Embryonic facial prominence (tissue), 1 donor: Measurements from ENCODE around the gene HOXC13.

Source experiments
- DNase-seq: peaks from one replicate; pipeline ENCODE4 v3.0.0-alpha.2; 2016; ENCODE audit errors: extremely low spot score

Gene HOXC13

DNA sequence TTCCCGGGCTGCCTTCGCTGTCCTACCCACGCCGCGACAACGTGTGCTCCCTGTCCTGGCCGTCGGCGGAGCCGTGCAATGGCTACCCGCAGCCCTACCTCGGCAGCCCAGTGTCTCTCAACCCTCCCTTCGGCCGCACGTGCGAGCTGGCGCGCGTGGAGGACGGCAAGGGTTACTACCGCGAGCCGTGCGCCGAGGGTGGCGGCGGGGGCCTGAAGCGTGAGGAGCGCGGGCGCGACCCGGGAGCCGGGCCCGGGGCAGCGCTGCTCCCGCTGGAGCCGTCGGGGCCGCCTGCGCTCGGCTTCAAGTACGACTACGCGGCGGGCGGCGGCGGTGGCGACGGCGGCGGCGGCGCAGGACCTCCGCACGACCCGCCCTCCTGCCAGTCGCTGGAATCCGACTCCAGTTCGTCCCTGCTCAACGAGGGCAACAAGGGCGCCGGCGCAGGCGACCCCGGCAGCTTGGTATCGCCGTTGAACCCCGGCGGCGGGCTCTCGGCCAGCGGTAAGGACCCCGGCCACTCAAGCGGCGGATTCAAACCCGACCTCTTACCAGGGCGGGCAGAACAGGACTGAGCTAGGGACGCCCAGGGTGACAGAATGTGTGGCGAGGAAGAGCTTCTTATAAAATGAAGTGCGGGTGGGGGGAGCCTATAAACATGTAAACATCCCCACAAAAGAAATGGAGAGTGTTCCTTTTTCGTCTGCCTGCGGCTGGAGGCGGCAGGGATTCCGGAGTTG is 16.6 kb downstream of the HOXC13 start:
- DNase-seq = no peak

DNA sequence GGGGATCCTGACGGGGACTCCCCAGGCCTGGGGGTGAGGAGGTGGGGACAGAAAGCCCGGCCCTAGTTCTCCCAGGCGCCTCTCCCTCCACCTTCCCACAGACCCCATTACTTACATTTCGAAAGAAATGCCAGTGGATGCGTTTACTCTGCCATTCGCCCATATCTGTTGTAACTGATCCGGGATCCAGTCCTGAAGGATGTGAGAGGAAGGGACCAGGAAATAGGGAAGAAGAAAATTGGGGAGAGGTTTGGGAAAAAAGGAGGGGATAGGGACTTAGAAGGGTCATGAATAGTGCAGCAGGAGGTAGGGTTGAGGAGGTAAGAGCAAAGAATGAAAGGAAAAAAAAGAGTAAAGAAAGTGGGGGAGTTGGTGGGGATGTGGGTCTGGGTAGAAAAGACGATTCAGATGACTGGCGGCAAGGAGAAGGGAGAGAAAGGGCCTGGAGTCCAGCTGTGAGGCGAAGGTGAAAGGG is 17.2 kb downstream of the HOXC13 start:
- DNase-seq = no peak

DNA sequence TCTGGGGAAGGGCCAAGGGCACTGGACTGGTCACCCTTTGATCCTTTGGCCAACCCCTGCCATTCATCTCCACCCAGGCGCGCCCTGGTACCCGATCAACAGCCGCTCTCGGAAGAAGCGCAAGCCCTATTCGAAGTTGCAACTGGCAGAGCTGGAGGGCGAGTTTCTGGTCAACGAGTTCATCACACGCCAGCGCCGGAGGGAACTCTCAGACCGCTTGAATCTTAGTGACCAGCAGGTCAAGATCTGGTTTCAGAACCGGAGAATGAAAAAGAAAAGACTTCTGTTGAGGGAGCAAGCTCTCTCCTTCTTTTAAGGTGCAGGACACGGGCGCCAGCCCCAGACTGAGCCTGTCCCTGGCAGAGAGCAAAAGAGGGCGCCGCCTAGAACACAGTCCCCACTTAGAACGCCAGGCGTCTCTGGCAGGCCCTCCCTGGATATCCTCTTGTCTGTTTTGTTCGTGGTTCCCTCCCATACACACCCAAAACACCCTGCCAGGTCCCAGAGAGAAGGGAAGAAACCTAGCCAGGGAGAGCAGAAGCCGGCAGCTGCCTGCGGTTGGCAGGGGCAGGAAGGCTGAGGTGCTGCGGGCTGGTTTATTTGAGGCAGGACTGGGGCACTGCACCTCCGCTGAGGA is 17.7 kb downstream of the HOXC13 start:
- DNase-seq = no peak

DNA sequence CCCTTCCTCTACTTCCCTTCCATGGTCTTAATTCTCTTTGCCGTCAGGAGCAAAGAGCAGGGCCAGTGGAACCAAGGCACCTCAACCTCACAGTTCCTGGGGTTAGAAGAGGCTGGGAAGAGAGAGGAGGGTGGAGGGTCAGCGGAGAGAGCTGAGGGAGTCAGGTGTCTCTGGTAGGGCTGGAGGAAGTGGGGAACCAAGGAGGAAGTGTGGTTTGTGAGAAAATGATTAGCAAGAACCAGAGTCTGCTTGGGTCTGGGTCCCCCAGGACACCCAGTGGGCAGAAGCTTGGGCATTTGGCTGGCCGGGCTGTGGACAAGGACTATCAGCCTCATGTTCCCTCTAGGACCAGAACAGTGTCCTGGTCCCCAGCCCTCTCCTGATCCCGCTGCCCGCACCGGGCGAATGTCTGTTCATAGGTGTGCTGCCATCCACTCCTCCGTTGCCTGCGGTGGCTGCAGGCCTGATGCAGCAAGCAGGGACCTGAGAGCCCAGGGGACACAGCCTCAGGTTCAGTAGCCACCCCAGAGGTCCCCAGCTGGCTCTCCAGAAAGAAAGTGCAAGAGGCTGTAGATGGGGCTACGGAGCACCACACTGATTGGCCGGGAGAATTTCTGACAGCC is 18.4 kb downstream of the HOXC13 start:
- no peak for DNase-seq

DNA sequence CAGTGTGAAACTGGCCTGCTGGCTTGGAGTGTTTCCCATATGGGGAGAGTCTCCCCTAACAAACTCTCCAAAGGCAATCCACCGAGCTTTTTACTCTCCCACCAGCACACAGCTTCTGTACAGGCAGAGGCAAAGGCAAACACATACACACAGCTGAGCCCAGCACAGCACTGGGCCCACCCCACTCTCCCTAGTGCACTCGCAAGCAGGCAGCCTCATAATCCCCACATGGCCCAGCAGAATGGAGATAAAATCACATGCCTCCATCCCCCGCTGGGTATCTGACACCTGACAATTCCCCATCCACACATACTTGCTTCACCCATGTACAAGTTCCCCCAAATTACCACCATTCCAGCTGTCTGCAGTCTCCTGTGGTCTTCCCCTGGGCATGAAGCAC is 19.5 kb downstream of the HOXC13 start:
- no peak for DNase-seq

DNA sequence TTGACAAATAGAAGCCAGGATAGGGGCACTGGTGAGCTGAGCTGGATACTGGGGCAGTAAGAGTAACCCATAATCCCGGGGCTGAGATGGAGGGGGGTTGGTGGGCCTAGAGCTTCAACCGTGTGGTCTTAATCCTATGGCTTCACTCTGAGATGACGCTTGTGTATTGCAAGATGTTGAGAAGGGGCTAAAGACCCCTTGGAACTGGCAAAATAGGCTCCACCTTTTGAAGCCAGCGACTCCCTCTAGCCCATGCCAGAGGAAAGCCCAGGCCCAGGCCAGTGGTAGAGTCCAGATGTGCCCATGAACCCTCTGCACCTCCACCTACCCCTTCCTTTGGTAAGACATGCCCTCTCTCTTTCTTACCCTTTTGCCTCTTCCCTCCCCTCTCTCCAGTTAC is 20.7 kb downstream of the HOXC13 start:
- no peak for DNase-seq

DNA sequence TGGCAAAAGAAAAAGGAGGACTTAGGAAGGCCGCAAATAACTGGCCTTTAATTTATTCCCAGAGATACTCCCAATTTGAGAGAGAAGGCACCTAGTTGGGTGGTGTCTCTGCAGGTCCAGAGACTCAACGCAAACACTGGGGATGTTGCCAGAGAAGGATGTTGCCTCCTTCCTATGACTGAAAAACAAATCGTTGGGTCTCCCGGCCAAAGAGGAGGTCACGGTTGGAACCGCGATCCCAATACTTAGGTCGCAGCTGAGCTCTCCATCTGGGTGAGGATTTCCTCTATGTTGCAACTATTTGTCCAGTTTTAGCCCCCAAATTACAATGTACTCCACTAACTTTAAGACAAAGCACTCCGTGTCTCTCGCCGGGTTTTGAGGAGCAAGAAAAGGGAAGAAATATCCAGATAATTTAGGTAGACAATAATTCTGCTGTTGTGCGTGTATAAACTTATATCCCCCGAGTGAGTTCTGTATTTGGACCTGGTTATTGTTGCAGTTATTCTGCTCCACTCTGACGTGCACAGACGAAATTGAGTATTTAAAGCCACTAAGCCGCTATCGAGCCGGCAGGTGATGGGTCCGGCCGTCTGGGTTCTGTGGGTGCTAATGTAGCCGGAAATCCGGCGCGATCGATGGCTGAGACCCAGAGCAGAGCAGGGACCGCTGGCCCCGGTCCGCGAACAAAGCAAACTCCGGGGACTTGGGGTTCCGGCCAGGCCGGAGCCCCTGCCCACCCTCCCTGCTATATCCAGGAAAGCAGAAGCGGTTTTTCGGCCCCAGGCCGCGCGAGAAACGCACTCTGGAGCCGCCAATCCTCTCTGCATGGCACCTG is 21.8 kb downstream of the HOXC13 start:
- no peak for DNase-seq

DNA sequence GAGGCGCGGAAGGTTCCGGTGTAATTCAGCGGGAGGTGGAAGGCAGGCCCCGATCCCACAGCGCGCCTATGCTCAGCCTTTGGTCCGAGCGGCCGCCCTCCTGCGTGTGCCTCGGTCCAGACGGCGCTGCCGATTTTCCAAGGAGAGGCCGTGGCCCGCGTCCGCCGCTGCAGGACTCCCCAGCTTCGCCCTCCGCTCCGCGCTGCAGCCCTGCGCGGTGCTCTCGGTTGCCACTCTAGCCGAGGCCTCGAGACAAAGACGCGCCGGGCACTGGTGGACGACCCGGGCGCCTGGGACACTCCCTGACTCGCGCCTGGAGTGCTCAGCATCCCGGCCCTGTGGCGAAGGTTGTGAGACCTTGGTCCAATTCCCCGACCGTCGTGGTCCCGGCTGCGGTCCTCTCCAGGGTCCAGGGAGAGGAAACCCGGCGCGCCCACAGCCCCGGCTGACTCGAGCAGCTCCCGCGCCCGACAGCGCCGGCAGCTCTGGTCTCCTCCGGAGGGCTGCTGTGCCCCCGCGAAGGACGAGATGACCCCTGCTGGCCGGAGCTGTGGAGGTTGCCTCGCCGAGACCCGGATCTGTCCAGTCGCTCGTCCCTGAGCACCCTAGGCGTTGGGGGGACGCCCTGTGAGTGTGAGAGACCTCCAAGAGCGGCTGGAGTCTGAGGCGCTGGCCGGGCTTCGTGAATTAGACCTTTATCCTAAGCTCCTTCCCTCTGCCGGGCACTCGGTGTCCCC is 22.6 kb downstream of the HOXC13 start:
- no peak for DNase-seq

DNA sequence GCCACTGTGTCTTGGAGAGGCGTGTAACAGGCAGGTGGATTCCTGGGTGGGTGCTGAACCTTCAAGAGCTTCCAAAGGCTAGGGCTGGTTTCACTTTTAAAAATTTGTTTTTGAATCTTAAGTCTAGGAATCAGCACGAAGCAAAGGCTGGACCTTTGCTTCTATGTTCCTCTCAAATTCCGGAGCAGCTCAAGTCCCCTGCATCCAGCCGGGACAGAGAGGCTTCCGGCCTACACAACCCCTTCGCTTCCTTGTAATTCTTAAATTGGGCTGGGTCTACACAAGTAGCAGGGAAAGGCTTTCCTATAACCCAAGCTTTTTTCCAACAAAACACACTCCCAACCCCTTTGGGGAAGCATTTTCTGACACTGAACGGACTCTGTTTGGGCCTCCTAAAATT is 24.4 kb downstream of the HOXC13 start:
- DNase-seq = no peak

DNA sequence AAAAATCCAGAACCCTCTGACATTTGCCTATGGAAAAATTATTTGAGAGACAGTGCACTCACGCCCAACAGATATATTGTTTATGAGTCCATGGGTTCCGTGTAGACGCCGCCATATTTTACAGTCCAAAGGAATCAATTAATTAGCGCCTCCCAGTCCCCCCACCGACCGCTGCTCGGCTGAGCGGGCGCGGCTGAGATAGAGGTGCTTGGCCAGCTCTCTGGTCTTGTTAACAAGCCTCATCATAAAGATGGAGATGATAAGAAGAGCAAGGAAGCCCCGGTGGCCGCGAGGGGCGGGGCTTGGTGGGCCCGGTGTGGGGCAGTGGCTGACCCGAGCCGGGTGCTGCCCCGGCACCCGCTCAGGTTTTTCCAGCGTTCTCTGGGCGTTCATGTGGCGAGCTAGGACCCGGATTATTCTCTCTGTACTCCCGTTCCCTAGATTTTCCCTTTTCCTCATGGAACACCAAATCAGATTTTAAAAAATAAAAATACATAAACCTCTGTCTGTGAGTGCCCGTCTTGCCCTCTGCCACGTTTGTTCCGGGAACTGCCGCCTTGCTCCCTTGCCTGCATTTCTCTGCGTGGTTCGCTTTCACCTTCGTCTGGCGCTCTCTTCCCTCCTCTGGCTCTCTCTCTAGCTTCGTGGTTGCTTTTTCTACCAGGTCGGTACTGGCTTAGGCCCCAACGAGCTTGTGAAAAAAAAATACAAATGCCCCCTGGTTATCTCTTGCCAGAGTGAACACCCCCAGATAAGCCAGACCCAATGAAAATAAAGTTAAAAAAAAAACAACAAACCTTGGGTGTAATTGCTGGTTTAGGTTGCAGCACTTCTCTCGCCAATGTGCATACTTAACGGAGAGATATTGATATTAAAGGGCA is 25.0 kb downstream of the HOXC13 start:
- no peak for DNase-seq

DNA sequence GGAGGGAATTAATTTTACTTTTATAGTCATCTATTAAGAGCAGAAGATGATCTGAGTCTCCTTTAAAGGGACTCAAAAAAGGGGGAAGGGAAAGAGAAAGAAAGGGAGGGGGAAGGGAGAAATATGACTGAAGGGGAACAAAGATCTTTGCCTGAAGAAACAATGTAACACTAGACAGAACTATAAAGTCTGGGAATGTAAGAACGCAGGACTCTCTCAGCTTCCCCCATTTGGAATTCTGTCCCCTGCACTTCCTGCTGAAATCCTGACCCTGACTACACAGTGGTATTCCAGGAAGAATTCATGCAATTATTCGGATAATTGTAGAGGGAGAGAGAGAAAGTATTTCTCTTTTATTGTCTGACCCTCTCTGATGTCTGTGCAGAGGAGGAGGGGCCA is 25.7 kb downstream of the HOXC13 start:
- DNase-seq = no peak

DNA sequence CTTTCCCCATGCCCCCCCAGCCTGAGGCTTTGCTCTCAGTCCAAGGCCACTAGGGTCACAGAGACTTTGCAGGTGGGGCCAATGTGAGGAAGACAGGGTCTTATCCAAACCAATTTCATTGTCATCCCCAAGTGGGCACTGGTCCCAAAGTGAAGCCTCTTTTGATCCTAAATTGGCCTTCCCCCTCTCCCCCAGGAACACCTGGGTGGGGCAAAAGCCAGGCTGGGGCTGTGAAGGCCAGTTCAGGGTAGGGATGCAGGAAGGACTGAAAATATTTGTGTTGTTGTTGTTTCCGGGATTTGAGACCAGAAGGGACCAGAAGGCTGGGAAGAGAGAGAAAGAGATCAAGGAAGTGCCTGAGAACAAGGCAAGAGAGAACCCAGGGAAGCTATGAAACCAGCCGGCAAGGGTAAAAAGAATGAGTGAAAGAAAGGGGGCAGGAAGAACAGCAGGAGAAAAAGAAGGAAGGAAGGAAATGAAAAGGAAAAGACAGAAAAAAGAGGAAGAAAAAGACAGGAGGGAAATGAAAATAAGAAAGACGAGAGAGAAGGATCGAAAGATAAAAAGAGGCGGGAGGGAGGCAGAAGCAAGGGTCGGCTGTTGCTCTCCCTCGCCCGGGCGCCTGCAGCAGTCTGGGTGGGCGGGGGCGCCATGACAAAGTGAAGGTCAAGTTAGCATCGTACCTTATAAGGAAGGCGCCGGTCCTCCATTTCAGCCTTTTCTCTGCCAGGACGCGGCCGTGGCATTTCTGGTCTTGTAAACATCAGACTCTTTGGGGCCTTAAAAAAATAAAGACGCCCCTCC is 26.9 kb downstream of the HOXC13 start:
- no peak for DNase-seq

DNA sequence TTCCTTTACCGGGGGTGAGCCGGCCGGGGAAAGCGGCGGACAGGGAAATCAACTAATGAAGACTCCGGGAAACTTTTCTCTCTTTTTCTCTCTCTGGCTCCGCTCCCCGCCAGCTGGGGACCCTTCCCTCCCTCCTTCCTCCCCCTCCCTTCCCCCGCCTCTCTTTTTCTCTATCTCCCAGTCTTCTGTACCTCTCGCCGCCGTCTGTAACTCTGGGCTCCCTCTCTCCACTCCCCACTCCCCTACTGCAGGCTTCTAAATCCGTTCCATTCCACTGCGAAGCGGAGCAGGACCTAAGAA is 27.4 kb downstream of the HOXC13 start:
- no peak for DNase-seq

DNA sequence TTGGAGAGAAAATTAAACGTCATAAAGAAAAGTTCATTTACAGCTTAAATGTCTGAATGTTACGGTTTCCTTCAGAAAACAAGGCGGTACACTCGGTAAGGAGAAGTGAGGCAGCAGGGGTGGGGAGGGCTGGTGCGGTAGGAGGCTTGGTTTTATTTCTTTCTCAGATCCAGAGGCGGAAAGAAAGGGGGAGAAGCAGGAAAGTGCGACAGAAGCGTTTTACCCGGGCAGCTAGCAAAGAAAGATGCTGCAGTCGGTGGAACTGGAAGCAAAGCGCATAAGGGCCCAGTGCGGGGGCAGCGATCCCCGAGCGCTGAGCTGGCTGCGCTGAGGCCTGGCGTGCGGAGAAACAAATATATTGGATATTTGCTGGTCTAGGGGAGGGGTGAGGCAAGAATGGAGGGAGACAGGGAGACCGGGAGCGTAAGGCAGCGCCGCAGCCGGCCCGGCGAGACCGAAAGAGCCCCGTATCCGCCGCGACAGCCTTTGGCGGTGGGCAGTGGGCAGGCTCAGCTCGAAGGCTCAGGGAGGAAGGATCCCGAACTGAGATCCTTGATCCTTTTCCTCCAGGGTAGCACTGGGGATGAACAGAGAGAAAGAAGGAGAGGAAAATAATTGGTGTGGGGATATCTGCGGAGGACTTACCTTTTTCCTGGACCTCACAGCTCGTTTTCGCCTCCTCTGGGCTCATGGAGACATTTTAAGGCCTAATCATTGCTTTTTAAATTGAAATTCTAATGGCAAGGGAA is 27.9 kb downstream of the HOXC13 start:
- DNase-seq = no peak

DNA sequence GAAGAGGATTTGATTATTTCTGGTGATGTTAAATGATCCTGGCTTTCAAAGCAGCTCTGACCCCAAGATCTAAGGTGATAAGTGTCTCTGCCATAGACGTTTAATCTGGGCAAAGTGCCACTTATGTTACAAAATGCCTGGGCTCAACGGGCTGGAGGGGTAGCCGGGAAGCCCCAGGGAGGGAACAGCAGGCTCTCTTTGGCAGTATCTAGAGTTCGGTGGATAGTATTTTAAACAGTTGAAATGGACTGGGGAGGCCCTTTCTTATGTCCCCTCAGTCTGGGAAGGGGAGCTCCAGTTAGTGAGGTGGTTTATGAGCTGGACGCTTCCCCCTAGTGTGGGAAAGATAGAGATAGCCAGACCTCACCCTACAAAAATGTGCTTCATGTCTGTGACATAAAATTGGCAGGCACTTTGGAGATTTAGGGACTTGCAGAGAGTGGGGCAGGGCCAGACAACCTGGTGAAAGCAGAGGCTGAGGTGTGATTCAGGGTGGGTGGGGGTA is 28.8 kb downstream of the HOXC13 start:
- DNase-seq = no peak

DNA sequence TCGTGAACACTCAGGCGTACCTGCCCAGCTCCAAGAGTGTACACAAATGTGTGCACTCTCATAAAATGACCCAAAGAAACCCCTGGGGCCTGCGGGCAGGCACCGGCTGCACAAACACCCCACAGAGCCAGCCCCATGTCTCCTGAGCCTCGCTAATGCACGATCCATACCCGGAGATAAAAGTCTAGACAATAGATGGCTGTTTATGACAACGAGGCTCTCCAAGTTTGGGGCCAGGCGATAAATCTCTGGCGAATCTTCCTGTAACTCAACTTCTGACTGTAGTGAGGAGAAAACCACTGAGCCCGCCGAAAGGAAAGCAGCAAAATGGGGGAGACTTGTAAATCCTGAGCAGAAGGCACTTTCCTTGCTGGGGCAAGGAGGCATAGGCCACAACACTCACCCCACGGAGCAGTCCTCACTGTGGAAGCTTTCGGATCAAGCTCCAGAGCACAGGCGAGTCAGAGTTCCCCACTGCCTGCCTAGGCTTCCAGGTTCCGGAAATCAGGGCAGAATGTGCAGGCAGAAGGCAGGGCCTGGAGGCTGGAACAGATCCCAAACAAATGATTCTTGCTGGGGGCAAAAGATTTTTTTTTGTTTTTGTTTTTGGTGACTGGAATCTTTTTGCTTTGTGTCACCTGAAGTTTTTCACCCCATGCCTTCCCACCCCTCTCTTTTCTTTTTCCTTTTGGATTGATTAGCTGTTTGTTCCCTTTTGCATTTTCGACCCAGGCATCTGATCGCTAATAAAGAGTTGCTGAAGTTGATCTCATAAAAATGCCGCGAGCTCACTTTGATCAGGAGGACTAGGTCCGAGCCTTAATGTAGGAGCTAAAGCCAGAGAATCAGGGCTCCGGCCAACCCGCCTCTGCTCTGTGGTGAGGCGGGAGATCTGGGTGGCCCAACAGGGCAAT is 29.8 kb downstream of the HOXC13 start:
- no peak for DNase-seq

DNA sequence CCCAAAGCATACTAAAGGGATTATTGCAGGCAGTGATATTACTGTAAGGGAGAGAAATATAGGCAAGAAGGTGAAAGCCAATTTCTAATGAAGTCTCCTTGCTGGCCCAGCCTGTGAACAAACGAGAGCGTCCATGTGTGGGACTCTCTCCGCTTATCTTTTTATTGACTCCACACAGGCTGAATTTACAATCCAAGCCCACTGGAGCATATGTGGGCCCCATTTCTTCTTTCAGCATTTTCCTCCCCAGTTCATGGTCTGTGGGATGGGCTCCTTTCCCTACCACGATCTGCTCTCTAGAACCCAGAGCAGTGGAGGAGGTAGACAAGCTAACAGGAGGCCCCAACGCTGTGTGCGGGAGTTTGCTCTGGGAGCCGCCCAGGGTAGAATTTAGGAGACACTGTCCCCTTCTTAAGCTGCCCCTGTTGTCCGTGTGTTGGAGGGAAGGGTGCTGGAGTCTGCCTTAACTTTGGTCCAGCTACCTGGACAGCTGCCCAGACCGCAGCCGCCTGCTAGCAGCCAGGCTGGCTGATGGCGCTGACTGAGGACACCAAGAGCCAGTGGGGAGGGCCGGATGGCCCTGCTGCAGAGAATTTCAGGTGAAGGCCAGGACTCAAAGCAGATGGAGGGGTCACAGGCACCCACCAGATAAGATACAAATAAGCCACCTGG is 31.1 kb downstream of the HOXC13 start:
- no peak for DNase-seq
